CD4-positive, alpha-beta T cell treated with Interleukin-1 beta for 1 hour (primary cell): ENCODE measurements around the gene COL7A1.

Source experiments
- DNase-seq, 2 donors: peaks; one replicate each; pipeline ENCODE4 v3.0.0-alpha.2; 2020 to 2022

Gene COL7A1

GRCh38 chr3:48588230-48588629, 6.9 kb downstream of the COL7A1 start:
- no peak for DNase-seq

- DNase-seq: no peak
Measured at GRCh38 chr3:48587686-48588085, 7.4 kb downstream of the COL7A1 start.

- DNase-seq: no peak
Measured at GRCh38 chr3:48585411-48585810, 9.7 kb downstream of the COL7A1 start.

GRCh38 chr3:48584836-48585235, 10.3 kb downstream of the COL7A1 start:
- no peak for DNase-seq

- DNase-seq: no peak
Measured at GRCh38 chr3:48581621-48582481, 13.3 kb downstream of the COL7A1 start.

GRCh38 chr3:48576647-48577046, 18.5 kb downstream of the COL7A1 start:
- DNase-seq: no peak

GRCh38 chr3:48575366-48575765, 19.8 kb downstream of the COL7A1 start:
- DNase-seq: no peak

GRCh38 chr3:48573973-48574585, 21.1 kb downstream of the COL7A1 start:
- no peak for DNase-seq

- no peak for DNase-seq
Measured at GRCh38 chr3:48572517-48572916, 22.6 kb downstream of the COL7A1 start.

GRCh38 chr3:48571938-48572337, 23.2 kb downstream of the COL7A1 start:
- no peak for DNase-seq

- no peak for DNase-seq
Measured at GRCh38 chr3:48569808-48570450, 25.2 kb downstream of the COL7A1 start.

- no peak for DNase-seq
Measured at GRCh38 chr3:48569400-48569799, 25.7 kb downstream of the COL7A1 start.

- no peak for DNase-seq
Measured at GRCh38 chr3:48568476-48568875, 26.7 kb downstream of the COL7A1 start.

GRCh38 chr3:48567500-48567899, 27.6 kb downstream of the COL7A1 start:
- no peak for DNase-seq

- DNase-seq: no peak
Measured at GRCh38 chr3:48567090-48567489, 28.0 kb downstream of the COL7A1 start.

- no peak for DNase-seq
Measured at GRCh38 chr3:48566401-48566760, 28.7 kb downstream of the COL7A1 start.

- DNase-seq: peak in 1 of 2 donors; percentile 43
Measured at GRCh38 chr3:48565591-48566400, 29.3 kb downstream of the COL7A1 start.

- no peak for DNase-seq
Measured at GRCh38 chr3:48565186-48565585, 29.9 kb downstream of the COL7A1 start.

- no peak for DNase-seq
Measured at GRCh38 chr3:48564667-48565066, 30.5 kb downstream of the COL7A1 start.

- peak; percentile 60 to 86 for DNase-seq
Measured at GRCh38 chr3:48564022-48564421, 31.1 kb downstream of the COL7A1 start.

GRCh38 chr3:48563382-48563918, 31.7 kb downstream of the COL7A1 start, which contains the start of gene UCN2:
TSS of gene UCN2 (minus strand) at chr3:48563781. CDS start at chr3:48563124, 657 bp downstream.
- no peak for DNase-seq

- DNase-seq: no peak
Measured at GRCh38 chr3:48562367-48563095, 32.6 kb downstream of the COL7A1 start.
